8988T (cell line): ENCODE results near the gene SYT14.
"Not testable (repeated sequence)": the region's sequence is repeated elsewhere in the genome, so short reads cannot be mapped to it uniquely, and the experiment has no call there.

ENCODE experiments used
- DNase-seq: peaks from one replicate; pipeline ENCODE4 v3.0.0; 2011

The SYT14 gene

DNA sequence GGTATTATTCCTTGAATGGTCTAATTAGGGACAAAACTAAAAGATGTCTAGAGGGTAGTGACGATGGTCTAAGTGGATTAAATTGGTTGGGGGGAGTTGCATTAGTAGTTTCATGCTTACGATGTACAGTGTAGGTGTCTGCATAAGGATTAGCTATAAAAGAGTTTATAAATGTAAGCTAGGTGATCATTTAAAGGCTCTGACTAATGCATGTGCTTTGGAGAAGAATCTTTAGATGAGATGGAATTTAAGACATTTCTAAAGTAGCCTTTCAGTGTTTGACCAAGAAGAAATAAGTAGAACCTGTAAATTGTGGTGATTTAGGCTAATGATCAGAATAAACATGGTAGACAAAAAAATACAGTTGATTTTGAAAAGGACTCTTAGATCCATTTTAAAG lies 7.4 kb downstream of the SYT14 start:
- DNase-seq = no peak

DNA sequence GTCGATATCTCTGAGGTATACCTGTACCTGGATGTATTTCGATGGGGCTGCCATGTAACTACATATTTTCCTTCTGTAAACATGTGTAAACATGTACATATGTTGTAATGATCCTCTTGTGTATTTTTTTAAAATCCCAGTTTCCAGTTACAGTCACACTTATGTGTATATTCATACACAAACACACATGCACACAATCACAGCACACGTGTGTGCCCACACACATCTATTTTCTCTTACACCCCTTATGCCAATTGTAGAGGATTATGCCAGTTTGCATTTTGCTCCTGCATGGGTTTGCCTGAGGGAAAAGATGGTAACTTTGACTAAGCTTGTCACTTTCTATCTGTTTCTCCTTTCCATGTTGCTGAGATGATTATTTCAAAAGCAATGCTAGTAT lies 10.1 kb downstream of the SYT14 start:
- DNase-seq = no peak

DNA sequence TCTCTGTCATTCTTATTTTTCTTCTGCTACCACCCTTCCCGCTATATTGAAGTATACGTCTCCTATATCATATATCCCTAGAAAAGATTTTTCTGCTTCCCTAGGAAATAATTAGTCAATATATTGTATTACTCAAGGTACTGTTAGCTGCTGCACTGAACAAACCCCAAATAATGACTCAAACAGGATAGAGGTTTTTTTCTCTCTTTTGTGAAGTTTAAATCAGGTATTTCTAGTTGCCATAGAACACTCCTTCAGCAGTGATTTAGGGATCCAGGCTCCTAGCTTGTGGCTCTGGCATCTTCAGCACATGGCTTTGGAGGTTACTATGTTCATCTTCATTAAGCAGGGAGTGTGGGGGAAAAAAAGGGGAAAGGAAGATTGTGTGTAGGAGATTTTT lies 18.1 kb downstream of the SYT14 start:
- no peak for DNase-seq

DNA sequence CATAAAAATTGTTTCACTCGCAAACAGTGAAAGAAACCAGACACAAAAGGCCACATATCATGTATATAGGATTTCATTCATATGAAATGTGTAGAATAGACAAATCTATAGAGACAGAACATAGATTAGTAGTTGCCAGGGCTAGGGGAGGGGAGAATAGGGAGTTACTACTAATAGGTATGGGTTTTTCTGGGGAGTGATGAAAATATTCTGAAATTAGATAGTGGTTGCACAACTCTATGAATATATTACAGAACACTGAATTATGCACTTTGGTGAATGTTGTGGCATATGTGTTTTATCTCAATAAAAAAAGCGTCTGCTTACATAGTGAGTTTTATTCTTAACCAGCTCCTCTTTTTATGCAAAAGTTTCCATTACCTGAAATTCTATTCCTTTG lies 21.6 kb downstream of the SYT14 start:
- DNase-seq = no peak

GRCh38 chr1:209960926-209961325 lies 22.9 kb downstream of the SYT14 start:
- no peak for DNase-seq

DNA sequence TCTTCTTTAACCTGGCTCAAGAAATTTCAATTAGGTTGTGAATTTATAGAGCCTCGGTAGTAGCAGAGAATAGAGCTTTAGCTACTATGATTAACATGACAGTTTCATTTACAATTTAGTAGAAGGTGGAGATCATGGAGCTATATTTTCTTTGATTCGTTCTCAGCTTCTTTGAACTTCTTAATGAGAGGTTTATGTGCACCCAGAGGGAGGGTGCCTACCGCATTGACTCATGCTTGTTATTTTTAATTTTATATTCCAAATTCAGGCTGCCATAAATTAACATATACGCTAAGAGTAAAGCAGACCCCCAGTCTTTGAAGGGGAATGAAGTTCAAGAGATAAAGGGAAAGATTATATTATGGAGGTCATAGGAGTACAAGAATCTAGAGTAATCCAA lies 24.4 kb downstream of the SYT14 start:
- DNase-seq = no peak

DNA sequence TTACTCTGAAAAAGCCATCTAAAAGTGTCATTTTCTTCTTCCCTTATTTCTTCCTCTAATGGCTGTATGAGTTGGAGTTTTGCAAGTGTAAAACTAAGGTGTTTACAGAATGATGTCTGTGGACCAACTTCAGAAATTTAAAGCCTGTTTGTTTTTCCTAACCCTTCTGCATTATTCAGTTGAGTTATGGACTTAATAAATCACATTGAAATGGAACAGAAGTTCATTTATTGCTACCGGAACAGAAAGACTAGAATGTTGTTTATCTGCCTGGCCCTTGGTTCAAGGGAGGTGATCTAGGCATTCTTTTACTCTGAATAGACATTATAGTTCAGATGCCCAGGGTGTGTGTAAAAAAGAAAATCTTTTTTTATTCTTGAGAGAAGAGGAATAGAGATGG lies 24.8 kb downstream of the SYT14 start:
- no peak for DNase-seq

- no peak for DNase-seq
These were observed 28.0 kb downstream of the SYT14 start for GRCh38 chr1:209965996-209966395.

DNA sequence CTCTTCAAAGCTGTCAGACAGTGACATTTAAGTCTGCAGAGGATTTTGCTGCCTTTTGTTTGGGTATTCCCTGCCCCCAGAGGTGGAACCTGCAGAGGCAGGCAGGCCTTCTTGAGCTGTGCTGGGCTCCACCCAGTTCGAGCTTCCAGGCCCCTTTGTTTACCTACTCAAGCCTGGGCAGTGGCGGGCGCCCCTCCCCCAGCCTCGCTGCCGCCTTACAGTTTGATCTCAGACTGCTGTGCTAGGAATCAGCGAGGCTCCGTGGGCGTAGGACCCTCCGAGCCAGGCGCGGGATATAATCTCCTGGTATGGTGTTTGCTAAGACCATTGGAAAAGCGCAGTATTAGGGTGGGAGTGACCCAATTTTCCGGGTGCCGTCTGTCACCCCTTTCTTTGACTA lies 40.7 kb downstream of the SYT14 start:
- not testable (repeated sequence) for DNase-seq

GRCh38 chr1:209983953-209984352 lies 45.9 kb downstream of the SYT14 start:
- DNase-seq = no peak

- no peak for DNase-seq
These were observed 47.0 kb downstream of the SYT14 start for GRCh38 chr1:209985002-209985401.

- no peak for DNase-seq
These were observed 50.7 kb downstream of the SYT14 start for GRCh38 chr1:209988706-209989105.

- no peak for DNase-seq
These were observed 51.5 kb downstream of the SYT14 start for GRCh38 chr1:209989525-209989924.

- DNase-seq = no peak
These were observed 55.2 kb downstream of the SYT14 start for GRCh38 chr1:209993061-209993830.

DNA sequence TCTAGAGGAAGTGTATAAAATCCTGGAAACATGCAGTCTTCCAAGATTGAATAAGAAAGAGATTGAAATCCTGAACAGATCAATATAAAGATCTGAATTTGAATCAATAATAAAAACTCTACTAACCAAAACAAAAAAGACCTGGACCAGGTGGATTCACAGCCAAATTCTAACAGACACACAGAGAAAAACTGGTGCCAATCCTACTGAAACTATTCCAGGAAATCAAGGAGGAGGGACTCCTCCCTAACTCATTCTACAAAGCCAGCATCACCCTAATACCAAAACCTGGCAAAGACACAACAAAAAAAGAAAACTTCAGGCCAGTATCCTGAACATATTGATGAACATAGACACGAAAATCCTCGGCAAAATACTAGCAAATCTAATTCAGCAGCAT lies 58.3 kb downstream of the SYT14 start:
- no peak for DNase-seq

DNA sequence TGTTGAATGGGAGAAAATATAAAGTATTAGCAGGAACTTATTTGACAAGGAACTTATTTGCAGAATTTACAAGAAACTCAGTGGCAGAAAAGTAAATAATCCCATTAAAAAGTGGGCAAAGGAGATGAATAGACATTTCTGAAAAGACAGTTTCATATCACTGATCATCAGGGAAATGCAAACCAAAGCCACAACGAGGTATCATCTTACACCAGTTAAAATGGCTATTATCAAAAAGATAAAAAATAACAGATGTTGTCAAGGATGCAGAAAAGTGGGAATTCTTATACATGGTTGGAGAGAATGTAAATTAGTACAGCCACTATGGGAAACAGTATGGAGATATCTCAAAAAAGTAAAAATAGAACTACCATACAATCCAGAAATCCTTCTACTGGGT lies 61.0 kb downstream of the SYT14 start:
- no peak for DNase-seq

DNA sequence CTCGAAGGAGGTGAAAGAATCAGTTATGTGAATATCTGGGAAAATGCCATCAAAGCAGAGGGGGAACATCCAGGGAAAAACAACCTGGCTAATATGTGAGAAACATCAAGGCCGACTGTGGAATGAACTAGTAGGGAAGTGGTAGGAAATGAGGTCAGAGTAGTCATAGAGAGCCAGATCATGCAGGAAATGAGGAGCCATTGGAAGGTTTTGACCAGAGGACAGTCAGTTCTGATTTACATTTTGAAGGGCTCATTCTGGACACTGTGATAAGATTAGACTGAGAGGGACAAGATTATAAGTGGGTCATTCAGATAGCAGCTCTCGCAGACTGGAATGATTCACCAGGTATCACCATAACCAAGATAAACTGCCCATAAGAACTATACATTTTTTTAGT lies 63.7 kb downstream of the SYT14 start:
- no peak for DNase-seq

GRCh38 chr1:210003501-210003900 lies 65.5 kb downstream of the SYT14 start:
- DNase-seq = no peak

GRCh38 chr1:210010161-210010560 lies 72.1 kb downstream of the SYT14 start:
- no peak for DNase-seq

- no peak for DNase-seq
These were observed 83.3 kb downstream of the SYT14 start for GRCh38 chr1:210021145-210021860.

DNA sequence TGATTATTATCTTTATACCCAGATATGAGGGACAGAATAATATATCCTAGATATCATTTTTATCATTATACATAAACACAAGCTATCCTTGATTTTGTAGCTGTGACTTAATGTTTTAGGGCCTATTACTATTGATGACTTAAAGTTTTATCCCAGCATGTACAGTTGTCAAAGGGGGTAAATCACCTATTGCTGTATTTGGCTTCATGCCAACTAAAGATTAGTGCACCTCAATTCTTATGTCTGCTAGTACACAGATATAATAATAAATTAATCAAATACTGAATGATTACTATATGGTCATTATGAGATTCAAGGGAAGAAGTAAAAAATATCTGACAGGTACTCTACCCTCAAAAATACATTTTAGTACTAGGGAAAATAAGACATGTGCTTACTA lies 84.0 kb downstream of the SYT14 start:
- DNase-seq = no peak

DNA sequence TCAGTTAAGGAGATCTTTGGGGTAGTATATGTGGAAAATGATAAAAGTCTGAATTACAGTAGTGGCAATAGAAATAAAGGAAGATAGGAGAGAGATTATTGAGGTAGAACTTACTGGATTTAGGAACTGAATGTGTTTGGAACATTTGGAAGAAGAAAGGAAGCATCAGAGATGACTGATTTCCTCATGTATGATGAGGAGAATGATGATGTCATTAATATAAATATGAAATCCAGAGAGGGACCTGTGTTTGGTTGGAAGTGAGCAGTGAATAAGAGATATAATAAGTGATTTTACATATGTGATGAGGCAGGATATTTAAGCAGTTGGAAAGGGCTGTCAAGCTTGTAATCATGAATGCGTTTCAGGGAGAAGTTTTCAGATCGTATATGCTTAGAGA lies 86.3 kb downstream of the SYT14 start:
- DNase-seq = no peak

- no peak for DNase-seq
These were observed 87.0 kb downstream of the SYT14 start for GRCh38 chr1:210024996-210025395.

- no peak for DNase-seq
These were observed 87.9 kb downstream of the SYT14 start for GRCh38 chr1:210025870-210026269.

DNA sequence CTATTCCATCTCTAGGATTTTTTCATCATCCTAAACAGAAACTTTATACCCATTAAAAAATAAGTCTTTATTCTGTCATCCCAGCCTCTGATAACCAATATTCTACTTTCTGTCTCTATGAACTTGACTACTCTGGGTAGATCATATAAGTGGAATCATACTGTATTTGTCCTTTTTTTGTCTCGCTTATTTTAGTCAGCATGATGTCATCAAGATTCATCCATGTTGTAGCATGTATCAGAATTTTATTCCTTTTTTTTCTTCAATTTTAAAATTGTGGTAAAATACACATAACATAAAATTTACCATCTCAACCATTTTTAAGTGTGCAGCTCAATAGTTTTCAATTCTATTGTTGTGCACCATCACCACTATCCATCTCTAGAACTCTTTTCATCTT lies 90.0 kb downstream of the SYT14 start:
- no peak for DNase-seq
